NCI-H187 treated with DMSO at 0.1 percent for 48 hours (cell line): ENCODE results near the gene PLCB1.

ENCODE experiments used
- DNase-seq: peaks from one replicate; lab custom pipeline; 2025; lab: John Stamatoyannopoulos, UW

PLCB1 gene

DNA sequence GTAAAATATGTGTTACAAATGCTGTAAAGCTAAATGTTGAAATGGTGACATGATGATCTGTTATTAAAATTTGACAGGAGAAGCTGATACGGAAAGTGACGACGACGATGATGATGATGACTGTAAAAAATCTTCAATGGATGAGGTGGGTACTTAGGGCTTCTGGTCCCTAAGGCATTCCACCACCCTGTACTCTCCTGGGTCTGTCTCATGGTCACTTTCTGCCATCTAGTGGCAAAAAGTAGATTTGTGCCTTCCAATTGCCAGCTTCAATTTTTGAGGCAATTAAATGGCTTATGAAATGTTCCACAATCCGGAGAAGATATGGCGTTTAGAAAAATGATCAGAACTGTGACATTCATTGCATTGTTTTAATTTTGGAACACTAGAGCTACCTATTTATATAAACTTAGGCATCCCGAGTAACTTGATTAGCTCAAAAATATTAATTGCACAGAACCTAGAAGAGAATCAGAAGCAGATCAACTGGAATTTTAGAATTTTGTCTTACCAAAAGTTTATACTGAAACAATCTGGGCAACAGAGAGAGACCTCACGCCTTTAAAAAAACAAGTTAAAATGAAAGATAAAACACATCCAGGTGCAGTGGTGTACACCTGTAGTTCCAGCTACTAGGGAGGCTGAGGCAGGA is 590.3 kb downstream of the PLCB1 start:
- DNase-seq = no peak

DNA sequence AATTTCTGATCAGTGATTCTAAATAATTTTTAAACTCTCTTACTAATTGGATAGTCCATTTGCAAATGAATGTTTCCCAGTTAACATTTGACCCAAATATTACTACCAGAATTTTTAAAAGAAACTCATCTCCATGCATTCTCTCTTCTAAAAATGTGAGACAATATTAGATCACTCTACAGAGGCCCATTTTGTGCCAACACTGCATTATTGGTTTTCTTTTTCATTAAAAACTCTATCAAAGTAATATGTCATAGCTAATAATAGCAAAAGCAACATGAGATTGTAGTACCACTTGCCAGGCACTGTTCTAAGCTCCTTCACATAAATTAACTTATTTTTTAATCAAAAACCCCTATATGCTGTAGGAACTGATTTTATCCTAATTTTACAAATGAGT is 591.2 kb downstream of the PLCB1 start:
- DNase-seq = no peak

DNA sequence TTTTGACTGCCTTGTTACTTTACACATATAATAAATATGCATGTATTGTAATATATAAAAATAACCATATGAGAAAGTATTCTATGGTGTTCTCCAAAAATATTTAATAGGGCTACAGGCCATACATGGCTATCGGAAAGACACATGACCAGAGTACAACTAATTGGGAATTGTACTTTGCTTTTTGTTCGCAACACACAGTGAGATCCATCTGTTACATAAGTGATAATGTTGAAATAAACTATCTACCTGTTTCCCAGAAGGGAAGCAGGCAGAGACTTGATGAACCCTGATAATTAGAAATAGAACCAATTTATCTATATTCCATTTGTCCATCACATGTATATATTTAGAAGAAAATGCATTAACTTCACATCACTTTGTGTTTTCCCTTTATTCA is 592.8 kb downstream of the PLCB1 start:
- no peak for DNase-seq

DNA sequence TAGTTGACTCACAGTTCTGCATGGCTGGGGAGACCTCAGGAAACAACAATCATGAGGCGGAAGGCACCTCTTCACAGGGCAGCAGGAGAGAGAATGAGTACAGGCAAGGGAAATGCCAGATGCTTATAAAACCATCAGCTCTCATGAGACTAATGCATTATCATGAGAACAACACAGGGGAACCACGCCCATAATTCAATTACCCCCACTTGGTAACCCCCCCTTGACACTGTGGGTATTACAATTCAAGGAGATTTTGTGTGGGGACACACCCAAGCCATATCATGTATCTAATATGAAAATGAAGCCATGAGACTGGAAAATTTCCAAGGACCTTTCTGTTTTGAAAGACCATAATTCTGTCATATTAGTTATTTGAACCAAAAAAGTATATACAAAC is 594.4 kb downstream of the PLCB1 start:
- DNase-seq = no peak

DNA sequence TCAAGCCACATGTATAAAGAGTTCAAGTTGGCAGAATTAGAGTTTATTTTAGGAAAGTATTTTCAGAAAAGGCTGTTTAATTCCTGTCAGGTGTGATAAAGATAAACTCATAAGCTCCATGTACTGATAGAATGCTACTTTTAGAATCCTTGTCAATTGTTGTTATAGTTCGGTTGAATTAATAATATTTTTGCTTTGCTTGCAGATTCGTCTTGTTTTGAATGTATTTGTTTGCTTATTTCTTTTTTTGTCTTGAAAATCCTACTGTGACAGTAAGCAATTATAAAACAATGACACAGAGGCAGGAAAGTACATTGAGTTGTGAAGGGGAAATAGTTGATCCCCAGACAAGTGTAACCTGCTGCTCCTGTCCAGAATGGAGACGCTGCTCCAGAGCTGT is 602.9 kb downstream of the PLCB1 start:
- DNase-seq = no peak

DNA sequence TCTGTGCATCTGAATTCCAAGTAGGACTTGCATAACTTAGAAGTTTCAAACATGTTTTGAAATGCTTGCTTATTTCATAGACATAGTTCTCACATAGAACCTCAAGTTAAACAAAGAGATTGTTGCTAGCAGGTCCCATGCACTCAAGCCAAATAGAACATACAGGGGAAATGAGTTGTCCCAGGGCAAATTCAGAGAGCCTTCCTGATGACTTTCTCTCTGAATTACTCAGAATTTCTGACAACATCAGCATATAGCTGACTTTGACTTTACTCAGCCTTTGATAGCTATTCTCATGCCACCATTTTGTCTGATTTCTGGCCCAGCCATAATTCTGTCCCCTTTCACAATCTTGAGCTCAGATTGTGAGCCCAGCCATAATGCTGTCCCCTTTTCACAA is 603.6 kb downstream of the PLCB1 start:
- DNase-seq = no peak

DNA sequence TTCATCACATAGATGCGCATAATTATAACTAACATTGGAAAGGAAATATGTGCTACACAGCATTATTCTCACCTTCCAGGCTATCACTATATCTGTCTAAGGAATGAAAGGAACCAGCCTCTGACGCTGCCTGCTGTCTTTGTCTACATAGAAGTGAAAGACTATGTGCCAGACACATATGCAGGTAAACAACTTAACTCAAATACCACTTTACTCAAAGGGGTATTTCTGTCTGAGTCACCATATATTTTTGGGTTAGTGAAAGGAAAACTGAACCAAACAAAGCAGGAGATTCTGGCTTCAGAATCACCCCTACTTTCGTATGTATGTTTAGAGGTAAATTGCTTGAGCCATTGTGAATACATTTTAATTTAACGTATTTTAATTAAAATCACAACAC is 608.2 kb downstream of the PLCB1 start:
- DNase-seq = no peak

DNA sequence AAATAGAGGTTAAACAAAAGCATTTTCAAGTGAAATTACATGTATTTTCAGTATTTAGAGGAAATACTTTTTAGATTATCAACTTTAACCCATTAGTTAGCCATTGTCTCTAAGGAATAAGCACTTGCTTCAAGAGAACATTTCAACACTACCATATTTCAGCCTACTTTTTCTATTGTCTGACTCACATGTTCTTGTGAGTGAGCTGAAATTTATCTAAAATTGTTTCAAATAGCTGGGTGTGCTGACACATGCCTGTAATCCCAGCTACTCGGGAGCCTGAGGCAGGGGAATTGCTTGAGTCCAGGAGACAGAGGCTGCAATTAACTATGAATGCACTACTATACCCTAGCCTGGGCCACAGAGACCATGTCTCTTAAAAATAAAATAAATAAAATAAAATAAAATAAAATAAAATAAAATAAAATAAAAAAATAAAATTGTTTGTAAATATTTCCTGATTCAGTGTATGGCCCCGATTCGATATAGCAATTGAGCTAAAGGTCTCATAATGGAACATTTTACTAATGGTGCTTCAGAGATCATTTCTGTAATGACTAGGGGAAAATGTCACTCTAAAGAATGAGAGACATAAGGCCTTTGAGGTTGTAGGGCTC is 612.3 kb downstream of the PLCB1 start:
- DNase-seq = no peak

DNA sequence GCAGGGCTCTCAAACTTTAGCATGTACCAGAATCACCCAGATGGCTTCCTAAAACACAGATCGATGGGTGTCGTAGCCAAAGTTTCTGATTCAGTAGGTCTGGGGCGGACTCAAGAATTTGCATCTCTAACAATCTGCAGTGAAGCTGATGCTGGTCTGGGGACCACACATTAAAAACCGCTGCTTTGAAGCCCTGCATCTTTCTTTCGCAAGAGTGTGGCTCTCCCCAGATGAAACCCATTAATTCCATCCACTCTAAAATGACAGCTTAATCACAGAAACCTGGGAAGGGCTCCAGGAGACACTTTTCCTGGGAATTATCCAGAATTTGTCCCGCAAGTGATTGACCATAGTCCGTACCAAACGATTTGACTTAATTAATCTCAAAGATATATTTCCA is 617.0 kb downstream of the PLCB1 start:
- DNase-seq = no peak

DNA sequence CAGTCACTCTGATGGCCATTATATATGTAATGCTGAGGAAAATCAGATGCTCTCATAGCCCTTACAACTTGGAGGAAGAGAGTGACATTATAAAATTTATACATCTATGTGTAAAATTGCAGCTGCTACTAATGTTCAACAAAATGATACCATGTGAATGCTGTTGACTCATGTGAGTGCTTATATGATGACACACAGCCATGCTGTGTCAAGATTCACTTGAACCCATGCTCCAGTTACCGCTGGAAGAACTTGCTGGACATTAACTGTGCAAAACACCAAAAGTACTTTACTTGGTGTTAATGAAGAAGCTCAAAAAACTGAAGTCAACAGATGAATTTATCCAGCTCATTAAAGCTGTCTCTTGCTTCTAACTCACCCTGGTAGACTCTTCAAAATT is 617.9 kb downstream of the PLCB1 start:
- no peak for DNase-seq

DNA sequence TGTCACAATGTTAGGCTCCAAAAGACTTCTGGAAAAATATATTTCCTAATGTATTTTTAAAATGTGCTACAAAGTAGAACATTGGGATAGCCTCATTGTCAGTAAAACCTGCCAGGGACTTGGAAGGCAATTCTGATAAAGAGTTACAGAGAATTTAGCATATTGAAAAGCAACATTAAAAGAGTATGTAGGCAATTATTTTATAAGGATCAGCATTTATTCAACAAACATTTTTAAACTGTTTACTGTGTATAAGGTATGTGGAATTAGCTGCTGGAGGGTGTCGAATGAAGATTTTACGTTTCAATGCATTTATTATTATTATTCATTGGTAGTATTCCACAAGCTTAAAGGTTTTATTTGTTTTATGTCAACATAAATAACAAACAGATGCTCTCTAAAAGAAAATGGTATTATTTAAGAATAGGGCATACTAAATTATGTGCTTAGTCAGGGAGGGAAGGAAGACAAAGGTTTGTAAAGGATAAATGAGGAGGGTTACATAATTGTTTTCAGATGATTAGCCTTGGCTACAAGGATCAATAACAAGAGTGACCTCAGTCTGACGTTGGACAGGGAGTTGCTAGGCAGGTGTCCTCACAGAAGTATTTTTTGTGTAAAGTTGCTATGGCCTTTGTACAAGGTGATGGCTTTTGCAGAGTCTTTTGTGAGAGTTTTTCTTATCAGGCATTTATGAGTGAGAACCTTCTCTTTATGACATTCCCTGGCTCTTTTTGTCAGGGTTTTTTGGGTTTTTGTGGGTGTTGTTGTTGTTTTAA is 623.5 kb downstream of the PLCB1 start:
- DNase-seq = no peak

DNA sequence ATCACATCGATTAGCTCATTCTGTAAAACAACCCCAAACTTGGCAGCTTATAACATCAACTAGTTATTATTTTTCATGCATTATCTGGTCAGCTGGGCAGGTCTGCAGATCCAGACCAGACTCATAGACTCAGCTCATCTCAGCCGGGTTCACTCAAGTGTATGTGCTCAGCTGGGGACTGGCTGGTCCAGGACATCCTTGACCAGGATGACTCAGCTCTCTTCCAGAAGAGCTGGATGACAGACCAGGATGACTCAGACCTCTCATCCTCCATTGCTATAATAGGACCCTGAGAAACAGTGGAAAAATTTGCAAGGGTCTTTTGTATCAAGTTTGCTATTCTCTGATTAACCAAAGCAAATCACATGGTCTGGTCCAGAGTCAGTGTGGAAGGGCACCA is 624.3 kb downstream of the PLCB1 start:
- DNase-seq = no peak

DNA sequence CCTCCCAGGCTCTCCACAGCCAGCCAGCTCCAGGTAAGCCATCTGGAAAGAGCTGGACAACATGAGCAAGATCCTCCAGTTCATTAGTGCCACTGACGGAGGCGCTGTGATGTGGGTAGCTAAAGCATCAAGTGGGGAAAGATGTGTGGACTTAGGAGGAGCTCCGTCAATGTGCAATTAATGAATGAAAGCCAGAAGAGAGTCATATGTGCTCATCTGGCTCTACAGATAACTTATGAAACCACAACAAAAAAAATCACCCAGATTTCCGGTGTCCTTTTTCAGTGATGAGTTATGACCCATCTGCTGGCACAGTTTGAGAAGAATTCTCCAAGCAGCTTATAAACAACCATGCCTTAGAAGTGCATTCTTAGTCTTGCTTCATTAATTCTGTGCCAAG is 625.1 kb downstream of the PLCB1 start:
- no peak for DNase-seq

DNA sequence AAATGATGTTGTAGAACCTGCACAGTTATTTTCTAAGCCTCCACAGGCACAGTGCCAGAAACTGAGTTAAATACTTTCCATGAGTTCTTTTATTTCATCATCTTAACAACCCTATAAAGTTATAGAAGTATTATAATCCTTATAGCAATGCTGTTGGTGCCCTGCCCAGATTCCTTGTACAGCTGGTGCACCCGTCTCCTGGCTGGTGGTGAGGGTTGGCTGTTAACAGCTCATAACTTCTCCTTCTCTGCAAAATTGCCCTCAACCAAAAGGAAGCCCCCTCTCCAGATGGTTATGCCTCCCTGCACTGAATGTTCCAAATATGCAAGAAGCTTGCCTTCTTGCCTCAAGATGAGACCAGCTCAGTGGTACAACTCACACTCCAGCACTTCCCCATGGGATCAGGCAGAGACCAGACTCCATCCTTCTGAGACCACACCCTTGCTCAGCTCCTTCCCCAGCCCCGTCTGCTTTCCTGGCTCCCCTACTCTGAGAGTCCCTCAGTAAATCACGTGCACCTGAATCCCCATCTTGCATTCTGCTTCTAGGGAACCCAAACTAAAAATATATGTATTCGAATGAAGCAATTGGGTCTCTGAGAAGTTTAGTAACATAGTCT is 632.4 kb downstream of the PLCB1 start:
- DNase-seq = no peak

DNA sequence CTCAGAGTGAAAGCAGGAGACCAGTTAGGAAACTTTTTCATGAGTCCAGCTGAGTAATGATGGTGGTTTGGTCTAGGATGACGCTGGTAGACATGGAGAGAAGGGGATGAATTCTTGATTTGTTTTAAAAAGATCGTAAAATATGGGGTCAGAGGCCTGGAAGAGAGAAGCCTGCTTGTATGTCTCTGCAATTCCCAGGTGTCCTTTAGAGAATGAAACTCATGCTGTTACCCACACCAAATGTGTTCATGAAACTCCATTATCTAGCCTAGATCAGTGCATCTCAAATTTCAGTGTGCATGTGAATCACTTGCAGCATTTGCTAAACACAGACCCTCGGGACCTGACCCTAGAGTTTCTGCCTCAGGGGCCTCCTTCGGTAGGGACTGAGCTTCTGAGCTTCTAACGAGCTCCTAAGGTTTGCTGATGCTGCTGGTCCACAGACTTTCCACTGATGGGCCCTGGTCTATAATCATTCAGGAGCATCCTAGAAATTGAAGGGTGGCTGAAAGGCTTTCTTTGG is 634.9 kb downstream of the PLCB1 start:
- DNase-seq = no peak

DNA sequence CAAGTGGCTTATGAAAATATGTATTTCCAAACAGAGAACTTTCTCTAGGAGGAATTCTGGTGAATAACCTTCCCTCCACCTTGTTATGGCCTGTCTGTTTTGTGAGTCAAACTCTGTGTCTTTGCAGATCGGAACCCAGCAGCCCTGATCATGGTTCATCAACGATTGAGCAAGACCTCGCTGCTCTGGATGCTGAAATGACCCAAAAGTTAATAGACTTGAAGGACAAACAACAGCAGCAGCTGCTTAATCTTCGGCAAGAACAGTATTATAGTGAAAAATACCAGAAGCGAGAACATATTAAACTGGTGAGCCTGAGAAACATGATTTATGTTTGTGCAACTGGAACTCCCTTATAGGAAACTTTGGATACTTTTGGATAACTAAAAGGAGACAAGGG is 642.3 kb downstream of the PLCB1 start:
- no peak for DNase-seq

DNA sequence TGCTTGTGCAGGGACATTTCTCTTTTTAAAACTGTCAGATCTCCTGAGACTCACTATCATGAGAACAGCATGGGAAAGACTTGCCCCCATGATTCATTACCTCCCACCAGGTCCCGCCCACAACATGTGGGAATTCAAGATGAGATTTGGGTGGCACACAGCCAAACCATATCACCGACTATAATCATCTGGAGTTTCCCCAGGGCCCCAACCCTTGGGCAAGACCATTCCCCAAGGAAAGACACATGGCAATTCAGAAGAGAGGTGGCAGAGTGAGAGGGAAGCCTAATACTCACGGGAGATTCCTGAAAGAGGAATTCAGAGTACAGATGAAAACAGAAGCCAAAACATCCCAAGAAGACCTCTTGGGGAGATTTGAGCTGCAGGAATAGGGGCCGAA is 645.8 kb downstream of the PLCB1 start:
- DNase-seq = no peak

DNA sequence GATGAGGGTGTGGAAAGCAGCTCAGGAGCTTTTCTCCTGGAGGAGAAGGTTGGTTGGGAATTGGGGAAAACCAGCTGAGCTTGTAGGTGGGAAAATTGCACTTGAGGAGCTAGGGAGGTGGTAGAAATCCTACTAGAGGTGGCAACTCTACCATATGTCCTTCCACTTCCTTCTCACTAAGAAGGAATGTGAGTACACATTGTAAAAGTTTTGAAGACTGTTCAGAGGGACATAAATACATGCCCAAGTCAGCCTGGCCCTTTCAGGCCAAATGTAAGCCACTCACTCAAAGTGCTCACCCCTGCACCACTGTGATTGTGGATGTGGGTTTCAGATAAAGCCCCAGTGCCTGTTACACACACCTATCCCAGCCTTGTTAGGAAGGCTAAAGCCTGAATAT is 646.3 kb downstream of the PLCB1 start:
- no peak for DNase-seq

DNA sequence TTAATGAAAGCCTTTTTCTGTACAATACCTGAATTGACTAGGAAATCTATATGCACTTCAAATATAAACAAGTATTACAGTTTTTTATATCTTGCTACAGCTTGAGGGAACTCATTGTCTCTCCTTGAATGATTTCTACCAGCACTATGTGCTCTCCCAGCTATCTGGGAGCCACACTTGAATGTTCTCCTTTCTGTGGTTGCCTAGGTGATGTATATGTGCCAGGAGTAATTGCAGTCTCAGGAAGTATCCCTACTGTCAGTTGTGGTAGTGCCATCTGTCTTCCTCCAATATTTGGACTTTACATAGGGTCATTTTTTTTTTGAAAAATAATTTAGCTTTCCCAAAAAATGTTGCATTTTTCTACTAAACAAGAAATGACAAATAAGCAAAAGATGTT is 648.8 kb downstream of the PLCB1 start:
- DNase-seq = no peak

DNA sequence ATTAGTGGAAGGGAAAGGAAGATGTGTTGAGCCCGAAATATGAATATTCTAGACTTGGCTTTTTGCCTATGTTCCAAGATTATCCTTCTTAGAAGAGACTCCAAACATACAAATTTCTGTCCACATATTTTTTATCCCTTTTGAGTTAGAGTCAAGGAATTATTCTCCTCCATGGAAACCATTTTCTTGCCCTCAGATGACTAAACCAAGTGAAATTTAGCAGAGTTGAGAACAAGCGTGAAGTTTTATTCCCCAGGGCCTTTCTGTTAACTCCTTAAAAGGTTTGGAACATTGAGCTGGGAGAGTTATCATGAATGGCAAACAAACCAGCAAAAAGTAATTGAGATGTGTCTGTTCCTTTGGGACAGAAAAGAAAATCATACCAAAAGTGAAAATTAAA is 650.7 kb downstream of the PLCB1 start:
- no peak for DNase-seq

DNA sequence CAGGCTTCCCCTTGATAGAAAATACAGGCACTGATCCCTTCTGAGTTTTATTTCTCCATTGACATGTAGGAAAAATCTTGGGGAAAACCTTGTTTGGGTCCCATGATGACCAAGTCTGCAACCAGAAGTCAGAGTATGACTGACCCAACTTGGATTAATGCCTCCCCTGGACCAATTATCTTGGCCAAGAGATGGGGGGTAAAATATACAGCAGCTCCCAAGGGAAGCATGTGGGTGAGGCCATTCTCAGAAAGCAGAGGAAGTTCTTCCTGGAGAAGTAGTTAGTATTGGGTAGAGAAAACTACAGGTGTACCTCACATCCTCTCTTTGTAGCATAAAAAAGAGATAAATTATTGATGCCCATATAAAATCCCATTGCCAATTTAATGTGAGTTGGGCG is 651.7 kb downstream of the PLCB1 start:
- DNase-seq = no peak

DNA sequence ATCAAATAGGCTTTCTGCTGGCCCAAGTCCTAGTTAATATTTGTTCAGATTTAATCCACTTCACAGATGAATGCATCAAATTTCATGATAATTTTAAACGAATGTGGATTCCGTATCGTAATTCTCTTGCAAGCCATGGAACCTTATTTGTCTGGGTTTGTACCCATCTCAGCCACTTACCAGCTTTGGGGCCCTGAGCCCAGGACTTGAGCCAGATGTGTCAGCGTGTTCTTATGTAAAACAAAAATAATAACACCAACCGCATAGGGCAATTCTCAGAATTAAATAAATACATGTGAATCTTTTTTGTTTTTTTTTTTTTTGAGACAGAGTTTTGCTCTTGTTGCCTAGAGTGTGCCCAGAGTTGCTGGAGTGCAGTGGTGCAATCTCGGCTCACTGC is 654.3 kb downstream of the PLCB1 start:
- DNase-seq = no peak

DNA sequence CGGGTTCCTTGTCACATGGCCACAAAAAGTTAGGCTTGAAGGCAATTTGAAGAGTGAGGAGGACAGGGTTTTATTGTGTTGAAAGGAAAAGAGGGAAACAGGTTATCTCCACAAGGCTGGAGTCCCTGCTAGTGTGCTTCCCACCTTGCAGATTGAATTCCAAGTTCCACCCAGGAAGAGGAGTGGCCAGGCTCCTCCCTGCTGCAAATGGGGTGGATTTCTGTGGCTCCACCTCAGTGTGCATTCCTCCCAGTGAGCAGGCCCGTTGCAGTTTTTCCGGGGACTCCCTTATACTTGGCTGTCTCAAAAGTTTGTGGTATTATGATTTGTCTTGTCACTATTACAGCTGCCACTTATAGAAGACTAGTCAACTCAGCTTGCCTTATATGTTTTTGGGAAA is 655.0 kb downstream of the PLCB1 start:
- no peak for DNase-seq
